Measurements from ENCODE around the gene SLC22A23. TPM values are rescaled to one million over a fixed set of nuclear protein-coding genes. Genes with fewer than 3 reads are reported as not detected.

The SLC22A23 gene
- polyA plus RNA-seq, 1 donor (not counting 4 experiments of a cell fraction or from before 2014, with no cell fraction given): 4.3 TPM

GRCh38 chr6:3273707-3274521 is 182.9 kb downstream of the SLC22A23 start:
- dilution Hi-C loops (cut with MboI; ENCODE audit: extremely low pct_ligation_motif_present, low sequenced_read_pairs): no loop called here

DNA sequence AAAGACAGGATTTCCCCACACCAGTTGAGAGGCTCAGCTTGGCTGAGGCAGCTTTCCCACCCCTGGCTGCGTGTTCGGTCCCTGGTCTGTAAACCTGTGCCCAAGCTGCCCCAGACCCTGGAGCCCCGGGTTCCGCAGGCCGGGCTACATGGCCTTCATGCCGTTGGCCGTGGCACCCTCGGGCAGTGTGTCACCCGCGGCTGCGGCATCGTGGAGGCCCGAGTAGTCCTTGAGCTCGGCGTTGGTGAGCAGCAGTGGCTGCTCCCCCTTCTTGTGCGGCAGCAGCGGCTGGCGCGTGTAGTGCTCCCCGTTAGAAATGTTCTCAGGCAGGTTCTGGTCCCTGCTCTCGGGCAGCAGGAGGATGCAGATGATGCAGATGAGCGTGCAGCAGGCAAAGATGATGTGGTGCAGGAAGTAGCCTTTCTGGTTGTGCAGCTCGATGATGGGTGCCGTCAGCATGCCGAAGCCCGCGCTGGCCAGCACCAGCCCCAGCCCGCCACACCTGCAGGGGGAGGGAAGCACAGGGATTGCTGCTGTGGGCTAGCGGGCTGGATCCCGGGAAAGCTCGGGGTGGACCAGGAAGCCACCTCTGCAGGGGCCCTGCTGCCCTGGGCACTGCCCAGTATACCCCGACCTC is 183.8 kb downstream of the SLC22A23 start:
- Histone ChIP-seq H3K9me1 (ENCODE audit: control insufficient read depth, extremely low read depth, insufficient read depth, low read length) (no peaks in the 10 kb centered on the region), H3K79me2 (ENCODE audit: control insufficient read depth, insufficient read depth, low read length) (peaks cover under 1% of the 10 kb centered on the region), H3K27me3 (ENCODE audit: control insufficient read depth, extremely low read depth, insufficient read depth, low read length) (no peaks in the 10 kb centered on the region), H3K4me2 (ENCODE audit: control insufficient read depth, extremely low read depth, insufficient read depth, low read depth, low read length) (no peak overlapping the region), H3K9me3 (ENCODE audit: control insufficient read depth, low read depth, low read length) (no peaks in the 10 kb centered on the region), H3K9ac (ENCODE audit: control insufficient read depth, extremely low read depth, insufficient read depth, low read length) (no peak overlapping the region), H3K4me3 (ENCODE audit: control insufficient read depth in 2 of 3, extremely low read depth in 1 of 3, insufficient read depth in 2 of 3, low read depth in 1 of 3, low read length in 3 of 3) (no peak overlapping the region), H2AFZ (ENCODE audit: control insufficient read depth, low read length) (no peak overlapping the region), H3K4me1 (ENCODE audit: control insufficient read depth, extremely low read depth, insufficient read depth, low read length) (no peaks in the 10 kb centered on the region), H4K20me1 (ENCODE audit: control insufficient read depth, extremely low read depth, insufficient read depth, low read length) (peaks cover 4% of the 10 kb centered on the region), H3K27ac (ENCODE audit: control insufficient read depth, insufficient read depth, low read length) (no peak overlapping the region), H3K36me3 (ENCODE audit: control insufficient read depth in 2 of 2, extremely low read depth in 1 of 2, insufficient read depth in 2 of 2, low read length in 2 of 2) (peaks cover 19 to 21% of the 10 kb centered on the region in 2 experiments)
- no peak for DNase-seq (ENCODE audit: low read depth, low spot score)
- TF ChIP-seq EZH2 (IDR thresholded peaks at IDR 0.05; ENCODE audit: low read length): no peak
- TF ChIP-seq, protein P1, sequence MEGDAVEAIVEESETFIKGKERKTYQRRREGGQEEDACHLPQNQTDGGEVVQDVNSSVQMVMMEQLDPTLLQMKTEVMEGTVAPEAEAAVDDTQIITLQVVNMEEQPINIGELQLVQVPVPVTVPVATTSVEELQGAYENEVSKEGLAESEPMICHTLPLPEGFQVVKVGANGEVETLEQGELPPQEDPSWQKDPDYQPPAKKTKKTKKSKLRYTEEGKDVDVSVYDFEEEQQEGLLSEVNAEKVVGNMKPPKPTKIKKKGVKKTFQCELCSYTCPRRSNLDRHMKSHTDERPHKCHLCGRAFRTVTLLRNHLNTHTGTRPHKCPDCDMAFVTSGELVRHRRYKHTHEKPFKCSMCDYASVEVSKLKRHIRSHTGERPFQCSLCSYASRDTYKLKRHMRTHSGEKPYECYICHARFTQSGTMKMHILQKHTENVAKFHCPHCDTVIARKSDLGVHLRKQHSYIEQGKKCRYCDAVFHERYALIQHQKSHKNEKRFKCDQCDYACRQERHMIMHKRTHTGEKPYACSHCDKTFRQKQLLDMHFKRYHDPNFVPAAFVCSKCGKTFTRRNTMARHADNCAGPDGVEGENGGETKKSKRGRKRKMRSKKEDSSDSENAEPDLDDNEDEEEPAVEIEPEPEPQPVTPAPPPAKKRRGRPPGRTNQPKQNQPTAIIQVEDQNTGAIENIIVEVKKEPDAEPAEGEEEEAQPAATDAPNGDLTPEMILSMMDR (optimal IDR thresholded peaks at IDR 0.05 in 1 of 3, IDR thresholded peaks at IDR 0.05 in 1 of 3, conservative IDR thresholded peaks at IDR 0.05 in 1 of 3; ENCODE audit: extremely low read depth in 1 of 3, insufficient read depth in 2 of 3, low read length in 3 of 3): no peak
- FAIRE-seq: no peak
- dilution Hi-C loops (cut with MboI; ENCODE audit: extremely low pct_ligation_motif_present, low sequenced_read_pairs): no loop called here

More at GRCh38 chr6:3273707-3274521, 182.9 kb downstream of the SLC22A23 start:
- FAIRE-seq: no peak
- H3K27me3 ChIP-seq (ENCODE audit: control insufficient read depth, extremely low read depth, insufficient read depth, low read length): no peaks in the 10 kb centered on the region
- H3K4me2 ChIP-seq (ENCODE audit: control insufficient read depth, extremely low read depth, insufficient read depth, low read depth, low read length): no peak overlapping the region
- TF ChIP-seq, protein P1 (optimal IDR thresholded peaks at IDR 0.05 in 1 of 3, IDR thresholded peaks at IDR 0.05 in 1 of 3, conservative IDR thresholded peaks at IDR 0.05 in 1 of 3; ENCODE audit: extremely low read depth in 1 of 3, insufficient read depth in 2 of 3, low read length in 3 of 3): no peak
- TF ChIP-seq EZH2 (IDR thresholded peaks at IDR 0.05; ENCODE audit: low read length): no peak
- H3K36me3 ChIP-seq (ENCODE audit: control insufficient read depth in 2 of 2, extremely low read depth in 1 of 2, insufficient read depth in 2 of 2, low read length in 2 of 2): peaks cover 17 to 21% of the 10 kb centered on the region in 2 experiments
- no peak for DNase-seq (ENCODE audit: low read depth, low spot score)
- peaks cover 4% of the 10 kb centered on the region for H4K20me1 ChIP-seq (ENCODE audit: control insufficient read depth, extremely low read depth, insufficient read depth, low read length)
- H3K27ac ChIP-seq (ENCODE audit: control insufficient read depth, insufficient read depth, low read length): no peak overlapping the region
- no peaks in the 10 kb centered on the region for H3K79me2 ChIP-seq (ENCODE audit: control insufficient read depth, insufficient read depth, low read length)
- H3K9me3 ChIP-seq (ENCODE audit: control insufficient read depth, low read depth, low read length): no peaks in the 10 kb centered on the region
- no peak overlapping the region for H3K9ac ChIP-seq (ENCODE audit: control insufficient read depth, extremely low read depth, insufficient read depth, low read length)
- no peak overlapping the region for H2AFZ ChIP-seq (ENCODE audit: control insufficient read depth, low read length)
- no peak overlapping the region for H3K4me3 ChIP-seq (ENCODE audit: control insufficient read depth in 2 of 3, extremely low read depth in 1 of 3, insufficient read depth in 2 of 3, low read depth in 1 of 3, low read length in 3 of 3)
- H3K4me1 ChIP-seq (ENCODE audit: control insufficient read depth, extremely low read depth, insufficient read depth, low read length): no peaks in the 10 kb centered on the region
- no peaks in the 10 kb centered on the region for H3K9me1 ChIP-seq (ENCODE audit: control insufficient read depth, extremely low read depth, insufficient read depth, low read length)

Measured in keratinocyte (primary cell).